ENCODE data around the gene ZNF846. TPM values are rescaled to one million over a fixed set of nuclear protein-coding genes. Genes with fewer than 3 reads are reported as not detected.

The ZNF846 gene
- total RNA-seq, 1 experiment from 2014 or later, result 1.2 TPM

- DNase-seq (ENCODE audit: low read depth, low spot score), result no peak
- peak overlapping the region; percentile 86 for H3K9ac ChIP-seq (ENCODE audit: low read length)
- peak overlapping the region; percentile 93 for H3K4me2 ChIP-seq (ENCODE audit: low read length)
- CTCF ChIA-PET, result interaction anchor here (0.9 kb wide), 1 partner anchor 10 kb away, joined by 4 read pairs; the partner anchor contains the start of gene UBL5
- H3K27ac ChIP-seq (ENCODE audit: low read depth, low read length), result peak overlapping the region; percentile 98
- H3K36me3 ChIP-seq (ENCODE audit: control insufficient read depth in 1 of 2, insufficient read depth in 2 of 2, low read length in 2 of 2), result peaks cover 0 to 5% of the 10 kb centered on the region in 2 experiments; a peak in 1 of 4 replicates
- H3K4me3 ChIP-seq (replicated peaks in 1 of 2; ENCODE audit: low read depth in 1 of 2, low read length in 2 of 2), result peak overlapping the region; percentile 89 to 96
- no peaks in the 10 kb centered on the region for H3K9me3 ChIP-seq (ENCODE audit: control insufficient read depth in 1 of 2, insufficient read depth in 1 of 2, low read depth in 1 of 2, low read length in 2 of 2)
- intact Hi-C loops (cut with micrococcal nuclease), result no loop called here
- peaks cover 13 to 14% of the 10 kb centered on the region in 2 experiments; a peak in 3 of 4 replicates for H3K4me1 ChIP-seq (ENCODE audit: control insufficient read depth in 1 of 2, insufficient read depth in 2 of 2, low read length in 2 of 2)
- H3K9me2 ChIP-seq (ENCODE audit: insufficient read depth), result no peaks in the 10 kb centered on the region
- TF ChIP-seq ZNF274 (IDR thresholded peaks at IDR 0.05; ENCODE audit: low read depth, low read length) (no peak), ZFX (IDR thresholded peaks at IDR 0.05) (peak; percentile 49; the same call in 1 of the 2 replicates)
- H2AFZ ChIP-seq (ENCODE audit: low read depth, low read length, poor library complexity, severe bottlenecking), result no peak overlapping the region
- POLR2A ChIA-PET, result interaction anchor here (0.6 to 1.4 kb wide), 3 partner anchors 9 to 383 kb away, joined by 3 to 11 read pairs (median 3); partner anchors contain the start of genes UBL5, ZNF266 and ZNF561
- BruUV-seq (replicated peaks), result TSS peak; percentile 47
- no peaks in the 10 kb centered on the region for H4K20me1 ChIP-seq (ENCODE audit: insufficient read depth)
- no peaks in the 10 kb centered on the region for H3K27me3 ChIP-seq (ENCODE audit: insufficient read depth, low read length)
- RAD21 ChIA-PET (ENCODE audit: low non-redundant PET in 1 of 2, low total read pairs in 2 of 2, uncharacterized antibody in 2 of 2, unreplicated experiment in 2 of 2), result no interaction called here
- ATAC-seq, result no peak; the same call in 1 of the 2 replicates
- peaks cover 42% of the 10 kb centered on the region for H3K79me2 ChIP-seq (ENCODE audit: insufficient read depth, low read length)
Observed at GRCh38 chr19:9818175-9818733, 49.7 kb upstream of the ZNF846 start.

- Histone ChIP-seq H3K4me3 (replicated peaks in 1 of 2; ENCODE audit: low read depth in 1 of 2, low read length in 2 of 2) (no peak overlapping the region), H4K20me1 (ENCODE audit: insufficient read depth) (no peaks in the 10 kb centered on the region), H2AFZ (ENCODE audit: low read depth, low read length, poor library complexity, severe bottlenecking) (no peak overlapping the region), H3K9me3 (ENCODE audit: control insufficient read depth in 1 of 2, insufficient read depth in 1 of 2, low read depth in 1 of 2, low read length in 2 of 2) (no peaks in the 10 kb centered on the region), H3K79me2 (ENCODE audit: insufficient read depth, low read length) (peaks cover 21% of the 10 kb centered on the region; the same call in 1 of the 2 replicates), H3K27me3 (ENCODE audit: insufficient read depth, low read length) (no peaks in the 10 kb centered on the region), H3K9me2 (ENCODE audit: insufficient read depth) (no peaks in the 10 kb centered on the region), H3K27ac (ENCODE audit: low read depth, low read length) (no peak overlapping the region), H3K4me2 (ENCODE audit: low read length) (no peak overlapping the region), H3K9ac (ENCODE audit: low read length) (no peak overlapping the region), H3K36me3 (ENCODE audit: control insufficient read depth in 1 of 2, insufficient read depth in 2 of 2, low read length in 2 of 2) (peaks cover 0 to 12% of the 10 kb centered on the region in 2 experiments; a peak in 3 of 4 replicates), H3K4me1 (ENCODE audit: control insufficient read depth in 1 of 2, insufficient read depth in 2 of 2, low read length in 2 of 2) (no peaks in the 10 kb centered on the region)
- intact Hi-C loops (cut with micrococcal nuclease), result no loop called here
- no peak for ATAC-seq
- BruUV-seq (replicated peaks), result no TSS peak
- TF ChIP-seq ZBTB33 (IDR thresholded peaks at IDR 0.05; ENCODE audit: extremely low read depth, insufficient replicate concordance, low read length) (no peak), CTCF (IDR thresholded peaks at IDR 0.05 in 2 of 3, conservative IDR thresholded peaks at IDR 0.05 in 1 of 3; ENCODE audit: borderline replicate concordance in 1 of 3, insufficient read depth in 1 of 3, low read depth in 2 of 3, low read length in 2 of 3) (no peak), CEBPB (IDR thresholded peaks at IDR 0.05; ENCODE audit: low read depth) (no peak), POLR2AphosphoS5 (IDR thresholded peaks at IDR 0.05; ENCODE audit: low read depth, low read length) (no peak), EZH2 (IDR thresholded peaks at IDR 0.05) (no peak), EZH2phosphoT487 (IDR thresholded peaks at IDR 0.05; ENCODE audit: borderline replicate concordance) (no peak), POLR2A (IDR thresholded peaks at IDR 0.05; ENCODE audit: borderline replicate concordance, extremely low read depth, insufficient read depth, insufficient read length) (no peak), YY1 (IDR thresholded peaks at IDR 0.05; ENCODE audit: extremely low read depth, insufficient replicate concordance, low read depth, low read length) (no peak)
- POLR2A ChIA-PET, result no interaction called here
- no peak for DNase-seq (ENCODE audit: low read depth, low spot score)
- RAD21 ChIA-PET (ENCODE audit: low non-redundant PET in 1 of 2, low total read pairs in 2 of 2, uncharacterized antibody in 2 of 2, unreplicated experiment in 2 of 2), result no interaction called here
- CTCF ChIA-PET, result no interaction called here
Observed at GRCh38 chr19:9811139-9811538, 42.6 kb upstream of the ZNF846 start.

Measured in HCT116 (cell line).